Activated T-helper 1 cell treated with anti-CD3 and anti-CD28 coated beads, Interleukin-2, amount 50 U/mL, for 16 hours (primary cell): ENCODE data around the gene ARL2BP.
A peak's percentile ranks its signal among the peaks of the same experiment; 100 is the strongest.
"Not testable (repeated sequence)": the region's sequence is repeated elsewhere in the genome, so short reads cannot be mapped to it uniquely, and the experiment has no call there.

ENCODE experiments used
- DNase-seq, 2 donors: peaks; one replicate each; pipeline ENCODE4 v3.0.0-alpha.2; 2020; ENCODE audit warnings: low read depth in 1 of 2, low spot score in 1 of 2

The ARL2BP gene

GRCh38 chr16:57263541-57264351 is 18.7 kb downstream of the ARL2BP start:
- no peak for DNase-seq

- DNase-seq, result no peak
Measured at GRCh38 chr16:57264381-57264780, 19.3 kb downstream of the ARL2BP start.

- DNase-seq, result no peak
Measured at GRCh38 chr16:57264950-57265371, 19.9 kb downstream of the ARL2BP start.

GRCh38 chr16:57265850-57266530 is 20.9 kb downstream of the ARL2BP start:
- no peak for DNase-seq

- DNase-seq, result no peak
Measured at GRCh38 chr16:57266531-57267260, 21.6 kb downstream of the ARL2BP start.

- not testable (repeated sequence) for DNase-seq
Measured at GRCh38 chr16:57267343-57267742, 22.3 kb downstream of the ARL2BP start.

- no peak for DNase-seq
Measured at GRCh38 chr16:57268804-57269800, 24.0 kb downstream of the ARL2BP start.

GRCh38 chr16:57270221-57271062 is 25.4 kb downstream of the ARL2BP start:
- no peak for DNase-seq

- no peak for DNase-seq
Measured at GRCh38 chr16:57271063-57271345, 25.9 kb downstream of the ARL2BP start.

GRCh38 chr16:57271867-57272495 is 26.9 kb downstream of the ARL2BP start:
- no peak for DNase-seq

- no peak for DNase-seq
Measured at GRCh38 chr16:57273359-57273758, 28.3 kb downstream of the ARL2BP start.

- DNase-seq, result no peak
Measured at GRCh38 chr16:57273826-57274225, 28.8 kb downstream of the ARL2BP start.

GRCh38 chr16:57275946-57276345 is 30.9 kb downstream of the ARL2BP start:
- not testable (repeated sequence) for DNase-seq

GRCh38 chr16:57276596-57276995 is 31.5 kb downstream of the ARL2BP start:
- no peak for DNase-seq

- peak; percentile 13 to 39 for DNase-seq
Measured at GRCh38 chr16:57277586-57277985, 32.5 kb downstream of the ARL2BP start.

GRCh38 chr16:57278494-57278893 is 33.4 kb downstream of the ARL2BP start:
- no peak for DNase-seq

- DNase-seq, result no peak
Measured at GRCh38 chr16:57279780-57280638, 35.0 kb downstream of the ARL2BP start.

GRCh38 chr16:57281791-57282190 is 36.7 kb downstream of the ARL2BP start:
- DNase-seq, result no peak
